K562 (cell line): ENCODE results near the gene DPY19L1. TPM values are rescaled to one million over a fixed set of nuclear protein-coding genes. Genes with fewer than 3 reads are reported as not detected.

Source experiments
- ATF3 ChIP-seq, 2 experiments: fragments of 450-650 bp in 1 of 2; sonication (generic) in 1 of 2; formaldehyde crosslinking in 1 of 2; IDR thresholded peaks in 1 of 2; conservative IDR thresholded peaks in 1 of 2; 2 replicates each; pipeline versions ENCODE4 v1.6.1 to v1.8.1; 2016 to 2023; ENCODE audit warnings: mild to moderate bottlenecking in 2 of 2, moderate library complexity in 2 of 2, inconsistent platforms in 1 of 2, missing genetic modification reagents in 1 of 2
- ATF7 ChIP-seq: fragments of 450-650 bp; IDR thresholded peaks from 2 replicates; pipeline ENCODE4 v1.7.1; 2014; ENCODE audit warnings: mild to moderate bottlenecking, moderate library complexity
- BCLAF1 ChIP-seq, 2 experiments: fragments of 450-650 bp in 1 of 2; IDR thresholded peaks; 2 replicates each; pipeline ENCODE4 v1.6.1; 2011 to 2017; ENCODE audit warnings: low read depth in 2 of 2, antibody characterized with exemption in 1 of 2, borderline replicate concordance in 1 of 2, low read length in 1 of 2, mild to moderate bottlenecking in 1 of 2, mixed read lengths in 1 of 2; ENCODE audit not compliant: control insufficient read depth in 1 of 2
- CEBPZ ChIP-seq: fragments of 150-350 bp; IDR thresholded peaks from 2 replicates; pipeline ENCODE4 v1.6.1; 2014; ENCODE audit warnings: low read depth, mild to moderate bottlenecking, low read length, borderline replicate concordance
- ESRRA ChIP-seq: fragments of 450-650 bp; IDR thresholded peaks from 2 replicates; pipeline ENCODE4 v1.6.1; 2014; ENCODE audit warnings: low read depth, mild to moderate bottlenecking, moderate library complexity, borderline replicate concordance
- HDAC1 ChIP-seq, 2 experiments: fragments of 450-650 bp; IDR thresholded peaks; 2 replicates each; pipeline ENCODE4 v1.6.1; 2016 to 2017; ENCODE audit warnings: inconsistent platforms in 1 of 2, mild to moderate bottlenecking in 1 of 2, moderate library complexity in 1 of 2
- NFIC ChIP-seq: fragments of 450-650 bp; IDR thresholded peaks from 2 replicates; pipeline ENCODE4 v1.6.1; 2017; ENCODE audit warnings: mild to moderate bottlenecking, inconsistent platforms
- RFX1 ChIP-seq: fragments of 450-650 bp; IDR thresholded peaks from 2 replicates; pipeline ENCODE4 v1.6.1; 2016; ENCODE audit warnings: mild to moderate bottlenecking, moderate library complexity
- RNF2 ChIP-seq: sonication (generic); IDR thresholded peaks from 2 replicates; pipeline ENCODE4 v1.6.1; 2016
- SMAD1 ChIP-seq: fragments of 150-350 bp; IDR thresholded peaks from 2 replicates; pipeline ENCODE4 v1.6.1; 2014; ENCODE audit warnings: low read length, low read depth; ENCODE audit not compliant: partially characterized antibody
- SMARCE1 ChIP-seq: fragments of 450-650 bp; IDR thresholded peaks from 2 replicates; pipeline ENCODE4 v1.7.1; 2016; ENCODE audit warnings: mild to moderate bottlenecking
- SRF ChIP-seq, 2 experiments: fragments of 250-450, 450-650 bp in 1 of 2; sonication (Bioruptor Pico) in 1 of 2; sonication (generic) in 1 of 2; formaldehyde crosslinking; IDR thresholded peaks; 2 replicates each; pipeline versions ENCODE4 v1.5.0 to v1.5.1; 2020 to 2022; ENCODE audit warnings: mild to moderate bottlenecking in 1 of 2, missing genetic modification reagents in 1 of 2
- TAF9B ChIP-seq: fragments of 450-650 bp; IDR thresholded peaks from 2 replicates; pipeline ENCODE4 v1.6.1; 2018; ENCODE audit warnings: mild to moderate bottlenecking; ENCODE audit not compliant: partially characterized antibody
- TCF7 ChIP-seq: sonication (generic); IDR thresholded peaks from 2 replicates; pipeline ENCODE4 v1.6.1; 2016; ENCODE audit warnings: antibody characterized with exemption, borderline replicate concordance
- VEZF1 ChIP-seq: fragments of 200-800 bp; sonication (Bioruptor generic); IDR thresholded peaks from 2 replicates; pipeline ENCODE4 v1.6.1; 2017; ENCODE audit warnings: missing genetic modification characterization, missing compliant biosample characterization
- ZBTB8A ChIP-seq: fragments of 450-650 bp; IDR thresholded peaks from 2 replicates; pipeline ENCODE4 v1.6.1; 2018; ENCODE audit warnings: mild to moderate bottlenecking, moderate library complexity; ENCODE audit not compliant: partially characterized antibody
- ZC3H11A ChIP-seq: IDR thresholded peaks from 2 replicates; pipeline ENCODE4 v1.6.1; 2012; ENCODE audit warnings: low read depth, low read length, improper control_type of control experiment
- ZNF3 ChIP-seq: fragments of 250-450 bp; sonication (Bioruptor Pico); IDR thresholded peaks from 2 replicates; pipeline ENCODE4 v1.5.0; 2021; ENCODE audit warnings: mild to moderate bottlenecking, moderate library complexity
- ZNF57 ChIP-seq: fragments of 450-650 bp; formaldehyde crosslinking; IDR thresholded peaks from 2 replicates; pipeline ENCODE4 v1.4.0; 2020; ENCODE audit warnings: mild to moderate bottlenecking, moderate library complexity
- polyA plus RNA-seq, 8 experiments: library from polyadenylated mRNA; depleted of rRNA in 4 of 8; stranded (reverse) in 5 of 8; unstranded in 3 of 8; fragments of >200 nt; fragmentation: Nextera tagmentation in 2 of 8; fragmentation: Illumina TruSeq in 1 of 8; extraction: Ambion mirVana in 2 of 8; extraction: Trizol in 1 of 8; gene quantifications; 2 replicates each; pipeline versions ENCODE4 v1.2.1 to v1.2.3, GENCODE V29; 2011 to 2014; ENCODE audit warnings: inconsistent platforms in 1 of 8, missing spikeins in 1 of 8
- total RNA-seq, 7 experiments: library from RNA; depleted of rRNA in 6 of 7; stranded (reverse); fragments of >200 nt in 6 of 7; fragmentation: Illumina TruSeq in 2 of 7; extraction: Trizol in 2 of 7; gene quantifications; 2 replicates each; pipeline versions ENCODE4 v1.2.1 to v1.2.3, GENCODE V29; 2011 to 2021; ENCODE audit warnings: low replicate concordance in 1 of 7

The DPY19L1 gene
- total and polyA plus RNA-seq, 9 of the 15 experiments (the other 6 are each of a cell fraction or from before 2014, with no cell fraction given), result 4.0 to 34.3 (median 22.1) TPM

GRCh38 chr7:35003679-35004303 lies 33.5 kb downstream of the DPY19L1 start (continued):
- TF ChIP-seq BCLAF1 (IDR thresholded peaks at IDR 0.05; ENCODE audit: borderline replicate concordance in 1 of 2, control insufficient read depth in 1 of 2, low read depth in 2 of 2, low read length in 1 of 2) (no peak), TAF9B (no peak), RFX1 (no peak), SMAD1 (no peak), TCF7 (no peak), ZBTB8A (no peak), ZNF3 (CRISPR knock-in tag) (no peak), VEZF1 (CRISPR knock-in tag) (peak; percentile 24; the same call in 1 of the 2 replicates), SMARCE1 (peak; percentile 65), NFIC (peak; percentile 39), ATF3 (IDR thresholded peaks at IDR 0.05) (peak; percentile 57; the same call in 1 of the 2 replicates), ATF3 (CRISPR knock-in tag; conservative IDR thresholded peaks at IDR 0.05) (no peak), ZC3H11A (no peak), HDAC1 (IDR thresholded peaks at IDR 0.05) (no peak), ESRRA (no peak), ZNF57 (no peak), RNF2 (no peak), ATF7 (0 out of 2 replicates have a peak, but pooled peaks have one; percentile 24), CEBPZ (no peak), SRF (CRISPR knock-in tag; IDR thresholded peaks at IDR 0.05) (no peak)
